ENCODE data around the gene FBXO2. TPM values are rescaled to one million over a fixed set of nuclear protein-coding genes. Genes with fewer than 3 reads are reported as not detected.

FBXO2 gene
- total and polyA plus RNA-seq, 10 of the 15 experiments (the other 5 are each of a cell fraction or from before 2014, with no cell fraction given), result 0.06 to 0.41 (median 0.18) TPM; not detected in 4

- RAD21 ChIA-PET (ENCODE audit: unreplicated experiment), result no interaction called here
- H3K4me1 ChIP-seq (ENCODE audit: control insufficient read depth, insufficient read depth, low read length), result no peaks in the 10 kb centered on the region
- H4K20me1 ChIP-seq (ENCODE audit: control insufficient read depth, insufficient read depth), result no peaks in the 10 kb centered on the region
Measured at GRCh38 chr1:11701981-11702803, 48.0 kb upstream of the FBXO2 start.

More at GRCh38 chr1:11701981-11702803, 48.0 kb upstream of the FBXO2 start:
- no peaks in the 10 kb centered on the region for H3K9me3 ChIP-seq (replicated peaks; ENCODE audit: control insufficient read depth, insufficient read depth, low read length)
- ChIA-PET CTCF (no interaction called here), SMC1A (ENCODE audit: uncharacterized antibody, unreplicated experiment) (no interaction called here), POLR2A (no interaction called here)
- DNase-seq (ENCODE audit: low read depth, low spot score), result no peak
- no peak overlapping the region for H3K9ac ChIP-seq (ENCODE audit: control insufficient read depth, insufficient read depth, low read length)
- no peak overlapping the region for H2AFZ ChIP-seq (ENCODE audit: control insufficient read depth, low read depth, low read length)
- no peak for FAIRE-seq
- in situ Hi-C loops (cut with MboI), result no loop called here
- ATAC-seq, result no peak
- H3K36me3 ChIP-seq (ENCODE audit: control insufficient read depth in 2 of 2, insufficient read depth in 2 of 2, low read length in 1 of 2), result no peaks in the 10 kb centered on the region
- H3K27ac ChIP-seq (ENCODE audit: control insufficient read depth, insufficient read depth), result no peak overlapping the region
- peaks cover 2 to 7% of the 10 kb centered on the region in 2 experiments for H3K27me3 ChIP-seq (replicated peaks in 1 of 2; ENCODE audit: control insufficient read depth in 2 of 2, insufficient read depth in 2 of 2, low read length in 1 of 2)
- no peak overlapping the region for H3K4me3 ChIP-seq
- H3K79me2 ChIP-seq (ENCODE audit: control insufficient read depth, insufficient read depth, low read length), result no peaks in the 10 kb centered on the region
- 58% methylated on average over 15 of the region's 15 CpGs for WGBS (ENCODE audit: insufficient coverage, insufficient replicate concordance, low lambda C conversion rate, missing lambda C conversion rate)
- no peak overlapping the region for H3K4me2 ChIP-seq (ENCODE audit: control insufficient read depth, insufficient read depth)
- BruUV-seq (replicated peaks), result no TSS peak
- peak; percentile 34; the same call in 1 of the 2 replicates for TF ChIP-seq NFIC (IDR thresholded peaks at IDR 0.05; ENCODE audit: low read depth, low read length)
- 0 out of 3 replicates have a peak, but pooled peaks have one; percentile 9 for TF ChIP-seq POU2F2 (IDR thresholded peaks at IDR 0.05; ENCODE audit: borderline replicate concordance, low read depth, low read length)
- no peak for TF ChIP-seq ZNF687 (IDR thresholded peaks at IDR 0.05)
- TF ChIP-seq TCF3 (IDR thresholded peaks at IDR 0.05; ENCODE audit: borderline replicate concordance, insufficient read depth, low read depth, low read length), result 0 out of 2 replicates have a peak, but pooled peaks have one; percentile 32
- TF ChIP-seq BACH1 (IDR thresholded peaks at IDR 0.05; ENCODE audit: borderline replicate concordance), result no peak
- peak; percentile 39 for TF ChIP-seq PBX3 (IDR thresholded peaks at IDR 0.05; ENCODE audit: insufficient replicate concordance, low read depth, low read length)
- TF ChIP-seq BCL3 (IDR thresholded peaks at IDR 0.05; ENCODE audit: borderline replicate concordance, insufficient read depth, low read depth, low read length, poor library complexity, severe bottlenecking), result peak; percentile 97
- TF ChIP-seq WRNIP1 (IDR thresholded peaks at IDR 0.05; ENCODE audit: borderline replicate concordance, low read depth, low read length), result no peak
- intact Hi-C loops (cut with micrococcal nuclease; ENCODE audit: unreplicated experiment), result no loop called here

All from GM12878 (cell line).